Brain pericyte (primary cell): Measurements from ENCODE around the gene BCAS1.

Source experiments
- DNase-seq: peaks from one replicate; pipeline ENCODE4 v3.0.0-alpha.2; 2012; ENCODE audit warnings: low read depth, low spot score

BCAS1 gene

GRCh38 chr20:54070187-54070987 is at the start of gene BCAS1:
Gene BCAS1, minus strand, starts transcription at chr20:54070594. Its CDS starts 11,876 bp downstream, at chr20:54058718.
- no peak for DNase-seq

DNA sequence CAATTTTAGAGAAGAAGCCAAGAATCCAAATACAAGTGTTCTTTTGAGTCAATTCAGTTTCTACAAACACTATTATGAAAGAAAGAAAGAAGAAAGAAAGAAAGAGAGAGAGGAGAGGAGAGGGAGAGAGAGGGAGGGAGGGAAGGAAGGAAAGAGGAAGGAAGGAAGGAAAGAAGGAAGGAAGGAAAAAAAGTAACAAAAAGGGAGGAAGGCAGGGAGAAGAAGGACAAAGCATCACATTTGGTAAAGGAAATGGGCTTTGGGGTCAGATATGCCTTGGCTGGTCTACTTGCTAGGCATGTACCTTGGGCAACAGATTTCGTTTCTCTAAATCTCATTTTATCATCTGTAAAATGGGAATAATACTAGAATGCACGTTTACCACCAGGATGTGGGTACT is 49.4 kb upstream of the BCAS1 start:
- no peak for DNase-seq

GRCh38 chr20:54118220-54119001 is 48.0 kb upstream of the BCAS1 start:
- DNase-seq: no peak

GRCh38 chr20:54116550-54117235 is 46.3 kb upstream of the BCAS1 start:
- DNase-seq: no peak

DNA sequence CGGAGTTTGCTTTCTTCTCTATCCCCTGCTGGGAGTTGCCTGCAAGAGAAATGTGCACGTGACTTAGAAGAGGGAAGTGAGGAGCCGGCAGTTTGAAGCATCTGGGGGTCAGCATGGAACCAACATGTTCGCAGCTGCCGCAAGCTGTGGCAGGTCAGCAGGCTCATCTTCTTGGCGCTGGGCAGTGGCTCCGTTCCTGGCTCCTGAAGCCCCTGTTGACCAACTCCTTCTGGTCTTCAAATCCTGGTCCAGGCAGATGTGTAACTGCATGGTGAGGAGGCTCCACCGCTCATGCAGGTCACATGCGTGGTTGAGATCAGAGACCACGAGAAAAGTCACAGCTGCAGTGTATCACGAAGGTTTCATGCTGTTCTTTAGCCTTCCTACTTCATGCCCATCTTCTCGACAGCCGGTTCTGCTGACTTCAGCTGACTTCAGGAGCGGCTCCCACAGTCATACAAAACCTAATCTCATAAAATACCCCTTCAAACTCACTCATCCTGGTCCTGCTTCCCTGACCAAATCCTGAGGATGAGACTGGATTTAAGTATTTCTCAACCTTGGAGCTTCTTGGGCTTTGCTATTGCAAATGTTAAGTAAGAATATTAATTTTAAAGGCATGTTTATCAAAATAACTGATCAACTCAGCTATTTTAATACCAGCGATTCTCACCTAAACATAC is 44.9 kb upstream of the BCAS1 start:
- no peak for DNase-seq

- no peak for DNase-seq
Measured at GRCh38 chr20:54114109-54114508, 43.7 kb upstream of the BCAS1 start.

GRCh38 chr20:54113566-54113965 is 43.2 kb upstream of the BCAS1 start:
- DNase-seq: no peak

GRCh38 chr20:54112221-54112884 is 42.0 kb upstream of the BCAS1 start:
- no peak for DNase-seq

GRCh38 chr20:54111460-54111859 is 41.1 kb upstream of the BCAS1 start:
- no peak for DNase-seq

DNA sequence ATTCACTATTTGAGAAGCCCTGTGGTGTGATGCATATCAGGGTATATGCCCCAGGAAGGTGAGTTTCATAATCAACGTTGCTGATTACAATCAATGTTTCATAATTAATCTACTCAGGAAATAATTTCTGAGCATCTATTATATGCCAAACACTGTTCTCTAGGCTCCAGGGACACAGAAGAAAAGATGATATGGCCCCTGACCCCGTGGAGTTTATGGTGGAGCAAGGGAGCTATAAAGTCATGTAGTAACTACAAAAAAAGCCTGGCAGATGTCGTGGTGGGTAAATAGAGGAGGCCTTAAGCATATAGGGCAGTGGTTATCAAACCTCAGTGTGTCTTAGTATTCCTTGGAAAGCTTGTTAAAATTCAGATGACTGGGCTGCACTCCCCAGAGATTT is 40.1 kb upstream of the BCAS1 start:
- no peak for DNase-seq

DNA sequence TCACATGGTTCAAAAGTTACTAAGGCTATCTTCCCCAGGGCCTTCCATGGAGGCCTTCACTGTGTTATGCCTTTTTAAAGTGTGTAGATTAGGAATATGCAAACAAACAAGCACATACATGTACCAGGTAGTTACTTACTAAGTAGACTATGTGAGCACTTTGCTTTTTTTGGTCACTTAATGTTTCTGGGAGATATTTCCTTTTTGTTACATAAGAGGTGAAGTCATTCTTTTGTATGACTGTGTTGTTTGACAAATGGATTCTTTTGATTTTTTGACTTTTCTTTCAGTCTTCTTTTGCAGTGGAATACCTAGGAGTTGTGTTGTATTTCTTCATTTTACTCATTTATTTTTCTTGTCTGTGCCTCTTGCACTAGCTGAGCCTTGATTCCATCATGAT is 39.6 kb upstream of the BCAS1 start:
- no peak for DNase-seq

DNA sequence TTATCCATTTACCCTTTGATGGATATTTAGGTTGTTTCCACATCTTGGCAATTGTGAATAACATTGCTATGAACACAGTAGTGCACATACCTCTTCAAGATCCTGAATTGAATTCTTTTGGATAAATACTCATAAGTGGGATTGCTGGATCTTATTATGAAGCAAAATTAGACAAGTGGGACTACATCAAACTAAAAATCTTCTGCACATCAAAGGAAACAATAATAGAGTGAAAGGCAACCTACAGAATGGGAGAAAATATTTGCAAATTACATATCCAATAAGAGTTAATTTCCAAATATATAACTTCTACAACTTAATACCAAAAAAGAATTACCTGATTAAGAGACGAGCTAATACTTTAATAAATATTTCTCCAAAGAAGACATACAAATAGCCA is 38.4 kb upstream of the BCAS1 start:
- DNase-seq: no peak

DNA sequence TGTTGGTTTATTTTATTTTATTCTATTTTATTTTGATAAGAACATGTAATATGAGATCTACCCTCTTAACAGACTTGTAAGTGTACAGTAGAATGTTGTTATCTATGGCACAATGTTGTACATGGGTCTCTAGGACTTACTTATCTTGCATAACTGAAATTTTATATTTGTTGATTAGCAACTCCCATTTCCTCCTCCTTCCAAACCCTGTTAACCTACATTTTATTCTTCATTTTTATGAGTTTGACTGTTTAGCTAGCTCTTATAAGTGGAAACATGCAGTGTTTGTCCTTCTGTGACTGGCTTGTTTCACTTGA is 37.9 kb upstream of the BCAS1 start:
- no peak for DNase-seq

- no peak for DNase-seq
Measured at GRCh38 chr20:54107600-54108325, 37.4 kb upstream of the BCAS1 start.

- no peak for DNase-seq
Measured at GRCh38 chr20:54107181-54107580, 36.8 kb upstream of the BCAS1 start.

GRCh38 chr20:54106162-54106561 is 35.8 kb upstream of the BCAS1 start:
- DNase-seq: no peak

- DNase-seq: no peak
Measured at GRCh38 chr20:54105653-54106052, 35.3 kb upstream of the BCAS1 start.

DNA sequence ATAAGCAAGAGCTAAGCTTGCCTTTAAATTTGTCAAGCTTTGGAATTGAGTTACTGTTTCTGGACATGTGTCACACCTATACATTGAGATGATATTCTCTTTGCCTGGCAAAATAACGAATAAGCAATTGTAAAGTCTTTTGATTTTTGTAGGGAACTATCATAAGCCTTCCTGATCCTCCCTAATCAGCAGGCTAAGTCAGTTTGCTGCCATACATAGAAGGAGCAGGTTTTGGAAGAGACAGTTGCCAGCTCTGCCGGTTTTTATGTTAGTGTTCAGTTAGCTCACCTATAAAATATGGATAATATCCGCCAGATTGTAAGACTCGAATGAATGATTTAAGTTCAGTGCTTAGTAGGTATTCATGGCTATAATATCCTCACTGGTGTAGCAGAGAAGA is 34.4 kb upstream of the BCAS1 start:
- DNase-seq: no peak

- no peak for DNase-seq
Measured at GRCh38 chr20:54103762-54104600, 33.6 kb upstream of the BCAS1 start.
